ENCODE data around the gene FRMD4B.

- TF ChIP-seq, protein P1, sequence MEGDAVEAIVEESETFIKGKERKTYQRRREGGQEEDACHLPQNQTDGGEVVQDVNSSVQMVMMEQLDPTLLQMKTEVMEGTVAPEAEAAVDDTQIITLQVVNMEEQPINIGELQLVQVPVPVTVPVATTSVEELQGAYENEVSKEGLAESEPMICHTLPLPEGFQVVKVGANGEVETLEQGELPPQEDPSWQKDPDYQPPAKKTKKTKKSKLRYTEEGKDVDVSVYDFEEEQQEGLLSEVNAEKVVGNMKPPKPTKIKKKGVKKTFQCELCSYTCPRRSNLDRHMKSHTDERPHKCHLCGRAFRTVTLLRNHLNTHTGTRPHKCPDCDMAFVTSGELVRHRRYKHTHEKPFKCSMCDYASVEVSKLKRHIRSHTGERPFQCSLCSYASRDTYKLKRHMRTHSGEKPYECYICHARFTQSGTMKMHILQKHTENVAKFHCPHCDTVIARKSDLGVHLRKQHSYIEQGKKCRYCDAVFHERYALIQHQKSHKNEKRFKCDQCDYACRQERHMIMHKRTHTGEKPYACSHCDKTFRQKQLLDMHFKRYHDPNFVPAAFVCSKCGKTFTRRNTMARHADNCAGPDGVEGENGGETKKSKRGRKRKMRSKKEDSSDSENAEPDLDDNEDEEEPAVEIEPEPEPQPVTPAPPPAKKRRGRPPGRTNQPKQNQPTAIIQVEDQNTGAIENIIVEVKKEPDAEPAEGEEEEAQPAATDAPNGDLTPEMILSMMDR (IDR thresholded peaks at IDR 0.05; ENCODE audit: low read length): no peak
- TF ChIP-seq EZH2 (IDR thresholded peaks at IDR 0.05; ENCODE audit: borderline replicate concordance, low read length): no peak
These were observed 175.7 kb downstream of the FRMD4B start for GRCh38 chr3:69210068-69210730.

Data from OCI-LY1 (cell line).